Parathyroid adenoma (tissue), 2 donors: ENCODE data around the gene CNOT2.

ENCODE experiments used
- H2AFZ ChIP-seq: fragments of 300-600 bp; sonication (generic); one replicate; pipeline ENCODE4 v1.7.0; 2017; ENCODE audit warnings: antibody characterized with exemption, mild to moderate bottlenecking
- H3K27ac ChIP-seq: fragments of 300-600 bp; sonication (generic); one replicate; pipeline ENCODE4 v1.7.0; 2017
- H3K27me3 ChIP-seq: fragments of 300-600 bp; sonication (generic); one replicate; pipeline ENCODE4 v1.7.0; 2017; ENCODE audit warnings: low read length; ENCODE audit not compliant: control insufficient read depth, insufficient read depth
- H3K36me3 ChIP-seq: fragments of 300-600 bp; sonication (generic); one replicate; pipeline ENCODE4 v1.7.0; 2017; ENCODE audit warnings: low read length; ENCODE audit not compliant: control insufficient read depth, insufficient read depth
- H3K4me1 ChIP-seq: fragments of 300-600 bp; sonication (generic); one replicate; pipeline ENCODE4 v1.7.0; 2017; ENCODE audit warnings: control low read depth
- H3K4me2 ChIP-seq: fragments of 300-600 bp; sonication (generic); one replicate; pipeline ENCODE4 v1.7.0; 2017; ENCODE audit warnings: low read length
- H3K4me3 ChIP-seq: fragments of 300-600 bp; sonication (generic); one replicate; pipeline ENCODE4 v1.7.0; 2017; ENCODE audit warnings: low read depth, low read length
- H3K79me2 ChIP-seq: fragments of 300-600 bp; sonication (generic); one replicate; pipeline ENCODE4 v1.7.0; 2017; ENCODE audit warnings: control low read depth
- H3K9ac ChIP-seq: fragments of 300-600 bp; sonication (generic); one replicate; pipeline ENCODE4 v1.7.0; 2017; ENCODE audit warnings: mild to moderate bottlenecking
- H3K9me3 ChIP-seq: fragments of 300-600 bp; sonication (generic); one replicate; pipeline ENCODE4 v1.7.0; 2017; ENCODE audit warnings: low read length; ENCODE audit not compliant: control insufficient read depth
- CTCF ChIP-seq: fragments of 300-600 bp; sonication (generic); IDR thresholded peaks from one replicate; pipeline ENCODE4 v1.7.0; 2017; ENCODE audit warnings: antibody characterized with exemption, mild to moderate bottlenecking
- donor health status: primary hyperparathyroidism.

Gene CNOT2

GRCh38 chr12:70230934-70231606 lies 12.2 kb upstream of the CNOT2 start:
- Histone ChIP-seq H3K27ac (no peak overlapping the region), H3K4me3 (no peak overlapping the region), H3K4me1 (no peaks in the 10 kb centered on the region), H3K27me3 (no peaks in the 10 kb centered on the region), H3K4me2 (no peak overlapping the region), H3K36me3 (no peaks in the 10 kb centered on the region), H3K9ac (no peak overlapping the region), H2AFZ (no peak overlapping the region), H3K9me3 (no peaks in the 10 kb centered on the region), H3K79me2 (no peaks in the 10 kb centered on the region)
- TF ChIP-seq CTCF, result no peak

GRCh38 chr12:70236990-70237389 lies 6.2 kb upstream of the CNOT2 start:
- H3K9ac ChIP-seq, result no peak overlapping the region
- H2AFZ ChIP-seq, result no peak overlapping the region
- H3K9me3 ChIP-seq, result no peaks in the 10 kb centered on the region
- no peaks in the 10 kb centered on the region for H3K4me1 ChIP-seq
- H3K4me3 ChIP-seq, result no peak overlapping the region
- H3K4me2 ChIP-seq, result no peak overlapping the region
- H3K36me3 ChIP-seq, result no peaks in the 10 kb centered on the region
- TF ChIP-seq CTCF, result no peak
- no peak overlapping the region for H3K27ac ChIP-seq
- H3K27me3 ChIP-seq, result no peaks in the 10 kb centered on the region
- peaks cover 6% of the 10 kb centered on the region for H3K79me2 ChIP-seq

DNA sequence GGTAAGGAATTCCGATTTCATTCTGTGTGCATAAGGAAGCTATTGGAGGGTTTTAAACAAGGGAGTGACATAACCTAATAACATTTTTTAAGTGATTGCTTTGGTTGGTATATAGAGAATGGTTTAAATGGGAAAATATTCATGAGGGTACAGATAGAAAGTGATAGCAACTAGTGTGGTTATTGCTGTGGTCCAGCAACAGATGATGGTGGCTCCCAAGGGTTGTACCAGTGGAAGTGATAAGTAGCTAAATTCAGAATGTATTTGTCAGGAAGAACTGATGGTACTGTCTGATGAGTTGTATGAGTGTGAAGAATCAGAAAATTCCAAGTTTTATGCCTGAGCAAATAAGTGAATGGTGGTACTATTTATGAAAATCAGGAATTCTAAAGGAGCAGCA lies 2.6 kb upstream of the CNOT2 start:
- TF ChIP-seq CTCF, result no peak

DNA sequence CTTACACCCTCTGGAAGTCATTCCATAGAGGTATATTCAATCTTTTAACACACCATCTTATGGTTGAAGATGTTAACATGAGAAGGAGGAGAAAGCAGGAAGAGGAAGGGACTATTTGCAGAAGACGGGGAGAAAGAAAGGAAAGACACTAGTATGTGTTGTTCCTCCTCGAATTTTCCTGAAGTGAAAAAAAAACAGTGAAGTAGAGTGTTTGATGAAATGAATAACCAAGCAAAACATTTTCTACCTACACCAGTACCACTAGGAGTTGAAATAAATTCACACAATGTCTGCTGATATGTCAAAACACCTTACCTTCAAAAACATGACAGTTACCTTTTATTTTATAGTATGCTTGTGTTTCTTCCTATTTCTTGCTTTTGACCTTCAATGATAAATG lies 1.4 kb upstream of the CNOT2 start:
- Histone ChIP-seq H3K4me2 (peak overlapping the region; percentile 96), H2AFZ (no peak overlapping the region), H3K27me3 (no peaks in the 10 kb centered on the region), H3K27ac (no peak overlapping the region), H3K36me3 (no peaks in the 10 kb centered on the region), H3K4me1 (peaks cover 15% of the 10 kb centered on the region), H3K4me3 (peak overlapping the region; percentile 78), H3K79me2 (peaks cover 31% of the 10 kb centered on the region), H3K9me3 (no peaks in the 10 kb centered on the region), H3K9ac (no peak overlapping the region)
- no peak for TF ChIP-seq CTCF

More for the DNA sequence above, 2.6 kb upstream of the CNOT2 start:
- Histone ChIP-seq H3K4me2 (no peak overlapping the region), H3K79me2 (peaks cover 22% of the 10 kb centered on the region), H3K27ac (no peak overlapping the region), H3K4me1 (peaks cover 12% of the 10 kb centered on the region), H3K27me3 (no peaks in the 10 kb centered on the region), H3K36me3 (no peaks in the 10 kb centered on the region), H2AFZ (no peak overlapping the region), H3K9ac (no peak overlapping the region), H3K9me3 (no peaks in the 10 kb centered on the region), H3K4me3 (no peak overlapping the region)
